Neuron (in vitro differentiated cells): ENCODE results near the gene VPS72.
"Not testable (repeated sequence)": the region's sequence is repeated elsewhere in the genome, so short reads cannot be mapped to it uniquely, and the experiment has no call there.

Source experiments
- H2AFZ ChIP-seq: one replicate; pipeline ENCODE4 v1.6.1; 2013; ENCODE audit warnings: low read depth, mild to moderate bottlenecking, inconsistent platforms, low read length, moderate library complexity
- H3K27me3 ChIP-seq: one replicate; pipeline ENCODE4 v1.6.1; 2013; ENCODE audit warnings: low read length; ENCODE audit not compliant: insufficient read depth
- H3K36me3 ChIP-seq: one replicate; pipeline ENCODE4 v1.6.1; 2013; ENCODE audit warnings: low read length; ENCODE audit not compliant: insufficient read depth
- H3K4me1 ChIP-seq: one replicate; pipeline ENCODE4 v1.6.1; 2013; ENCODE audit warnings: low read length; ENCODE audit not compliant: insufficient read depth
- H3K4me3 ChIP-seq: 2 replicates; pipeline ENCODE4 v1.5.1; 2013; ENCODE audit warnings: mild to moderate bottlenecking, low read length, moderate library complexity
- H3K9me3 ChIP-seq: one replicate; pipeline ENCODE4 v1.6.1; 2013; ENCODE audit warnings: low read length

VPS72 gene

GRCh38 chr1:151189637-151190445 lies at the start of gene VPS72:
Gene VPS72 (minus strand): TSS chr1:151190197. CDS start chr1:151190121, 76 bp downstream.
- Histone ChIP-seq H3K4me1 (peaks cover 11% of the 10 kb centered on the region), H3K4me3 (peak within 1 kb of the TSS; percentile 79), H2AFZ (peak within 1 kb of the TSS; percentile 29), H3K9me3 (no peaks in the 10 kb centered on the region), H3K27me3 (no peaks in the 10 kb centered on the region), H3K36me3 (peaks cover 23% of the 10 kb centered on the region)

GRCh38 chr1:151238467-151238739 lies 48.4 kb upstream of the VPS72 start:
- no peaks in the 10 kb centered on the region for H3K27me3 ChIP-seq
- no peaks in the 10 kb centered on the region for H3K4me1 ChIP-seq
- H2AFZ ChIP-seq = no peak overlapping the region
- peaks cover 93% of the 10 kb centered on the region for H3K36me3 ChIP-seq
- no peaks in the 10 kb centered on the region for H3K9me3 ChIP-seq
- no peak overlapping the region for H3K4me3 ChIP-seq

GRCh38 chr1:151237678-151238466 lies 47.9 kb upstream of the VPS72 start:
- Histone ChIP-seq H3K4me3 (no peak overlapping the region), H3K27me3 (no peaks in the 10 kb centered on the region), H3K36me3 (peaks cover 88% of the 10 kb centered on the region), H3K9me3 (no peaks in the 10 kb centered on the region), H2AFZ (no peak overlapping the region), H3K4me1 (no peaks in the 10 kb centered on the region)

GRCh38 chr1:151235235-151235634 lies 45.2 kb upstream of the VPS72 start:
- Histone ChIP-seq H3K4me1 (no peaks in the 10 kb centered on the region), H3K9me3 (no peaks in the 10 kb centered on the region), H3K4me3 (no peak overlapping the region), H2AFZ (no peak overlapping the region), H3K27me3 (no peaks in the 10 kb centered on the region), H3K36me3 (peaks cover 91% of the 10 kb centered on the region)

- Histone ChIP-seq H3K9me3 (no peaks in the 10 kb centered on the region), H3K4me1 (peaks cover 6% of the 10 kb centered on the region), H3K4me3 (no peak overlapping the region), H2AFZ (no peak overlapping the region), H3K27me3 (no peaks in the 10 kb centered on the region), H3K36me3 (peaks cover 35% of the 10 kb centered on the region)
These were observed 32.1 kb upstream of the VPS72 start for GRCh38 chr1:151222130-151222529.

- no peak overlapping the region for H3K4me3 ChIP-seq
- no peaks in the 10 kb centered on the region for H3K9me3 ChIP-seq
- peaks cover 31% of the 10 kb centered on the region for H3K36me3 ChIP-seq
- H2AFZ ChIP-seq = no peak overlapping the region
- H3K27me3 ChIP-seq = no peaks in the 10 kb centered on the region
- H3K4me1 ChIP-seq = peaks cover 6% of the 10 kb centered on the region
These were observed 31.6 kb upstream of the VPS72 start for GRCh38 chr1:151221616-151222015.

GRCh38 chr1:151213560-151213959 lies 23.6 kb upstream of the VPS72 start:
- H3K9me3 ChIP-seq = no peaks in the 10 kb centered on the region
- H3K4me3 ChIP-seq = no peak overlapping the region
- peaks cover 43% of the 10 kb centered on the region for H3K36me3 ChIP-seq
- no peaks in the 10 kb centered on the region for H3K4me1 ChIP-seq
- no peaks in the 10 kb centered on the region for H3K27me3 ChIP-seq
- H2AFZ ChIP-seq = no peak overlapping the region

- Histone ChIP-seq H3K4me3 (no peak overlapping the region), H3K9me3 (no peaks in the 10 kb centered on the region), H2AFZ (no peak overlapping the region), H3K36me3 (peaks cover 44% of the 10 kb centered on the region), H3K4me1 (no peaks in the 10 kb centered on the region), H3K27me3 (no peaks in the 10 kb centered on the region)
These were observed 22.1 kb upstream of the VPS72 start for GRCh38 chr1:151211972-151212705.

- no peaks in the 10 kb centered on the region for H3K4me1 ChIP-seq
- no peaks in the 10 kb centered on the region for H3K27me3 ChIP-seq
- peaks cover 56% of the 10 kb centered on the region for H3K36me3 ChIP-seq
- no peak overlapping the region for H2AFZ ChIP-seq
- H3K9me3 ChIP-seq = no peaks in the 10 kb centered on the region
- H3K4me3 ChIP-seq = no peak overlapping the region
These were observed 20.8 kb upstream of the VPS72 start for GRCh38 chr1:151210830-151211229.

GRCh38 chr1:151205381-151205965 lies 15.5 kb upstream of the VPS72 start:
- not testable (repeated sequence) for H2AFZ ChIP-seq, H3K4me1 ChIP-seq, H3K9me3 ChIP-seq, H3K27me3 ChIP-seq, H3K4me3 ChIP-seq
- peaks cover 55% of the 10 kb centered on the region for H3K36me3 ChIP-seq

- Histone ChIP-seq H3K4me3 (peak overlapping the region; percentile 87), H3K9me3 (no peaks in the 10 kb centered on the region), H3K36me3 (peaks cover 20% of the 10 kb centered on the region), H3K4me1 (peaks cover 17% of the 10 kb centered on the region), H2AFZ (no peak overlapping the region), H3K27me3 (no peaks in the 10 kb centered on the region)
These were observed 10.0 kb upstream of the VPS72 start for GRCh38 chr1:151199873-151200581.

GRCh38 chr1:151198254-151199127 lies 8.5 kb upstream of the VPS72 start, which contains the start of gene PIP5K1A:
Gene PIP5K1A (plus strand): TSS chr1:151198552. CDS start chr1:151198997, 445 bp downstream.
- Histone ChIP-seq H3K4me3 (peak within 1 kb of the TSS; percentile 87), H3K4me1 (peaks cover 17% of the 10 kb centered on the region), H2AFZ (peak within 1 kb of the TSS; percentile 42), H3K27me3 (no peaks in the 10 kb centered on the region), H3K9me3 (no peaks in the 10 kb centered on the region), H3K36me3 (peaks cover 15% of the 10 kb centered on the region)
